GM12878 (cell line): ENCODE measurements around the gene ZSWIM9. TPM values are rescaled to one million over a fixed set of nuclear protein-coding genes. Genes with fewer than 3 reads are reported as not detected.
A peak's percentile ranks its signal among the peaks of the same experiment; 100 is the strongest.

Source experiments
- CHD4 ChIP-seq: fragments of 200-600 bp; sonication (generic); IDR thresholded peaks from 2 replicates; pipeline ENCODE4 v1.6.1; 2016; ENCODE audit warnings: mild to moderate bottlenecking
- EED ChIP-seq: sonication (generic); IDR thresholded peaks from 2 replicates; pipeline ENCODE4 v1.6.1; 2016; ENCODE audit warnings: antibody characterized with exemption, low read depth
- NR2F1 ChIP-seq: fragments of 450-650 bp; conservative IDR thresholded peaks from 2 replicates; pipeline ENCODE4 v1.6.1; 2017; ENCODE audit warnings: mild to moderate bottlenecking
- RFX5 ChIP-seq: IDR thresholded peaks from 2 replicates; pipeline ENCODE4 v1.6.1; 2011; ENCODE audit warnings: low read depth, low read length, improper control_type of control experiment
- polyA plus RNA-seq, 11 experiments: library from polyadenylated mRNA; depleted of rRNA in 4 of 11; unstranded in 6 of 11; stranded (reverse) in 5 of 11; fragments of >200 nt; fragmentation: Nextera tagmentation in 4 of 11; fragmentation: Illumina TruSeq in 1 of 11; extraction: Ambion mirVana in 4 of 11; extraction: Trizol in 1 of 11; gene quantifications; 1 replicate in 1 of 11; 2 replicates in 10 of 11; pipeline versions ENCODE4 v1.2.1 to v1.2.3, GENCODE V29; 2011 to 2016; ENCODE audit warnings: inconsistent platforms in 2 of 11, missing spikeins in 2 of 11, low read depth in 1 of 11
- total RNA-seq, 4 experiments: library from RNA; depleted of rRNA in 3 of 4; stranded (reverse); fragments of >200 nt in 3 of 4; fragmentation: Illumina TruSeq in 1 of 4; extraction: Trizol in 1 of 4; gene quantifications; 2 replicates each; pipeline versions ENCODE4 v1.2.1 to v1.2.3, GENCODE V29; 2013 to 2021
- TF ChIP-seq, protein P1 (sequence below): IDR thresholded peaks from 2 replicates; pipeline ENCODE4 v1.6.1; 2011; ENCODE audit warnings: low read depth, mild to moderate bottlenecking, low read length, moderate library complexity, borderline replicate concordance; ENCODE audit errors: extremely low read depth
- TF ChIP-seq, protein P2 (sequence below): fragments of 450-650 bp; formaldehyde crosslinking; IDR thresholded peaks from 2 replicates; pipeline ENCODE4 v1.4.0; 2020; ENCODE audit warnings: mild to moderate bottlenecking, moderate library complexity

ZSWIM9 gene
- total and polyA plus RNA-seq, 10 of the 15 experiments (the other 5 are each of a cell fraction or from before 2014, with no cell fraction given), result 0.29 to 6.2 (median 1.4) TPM; not detected in 1

DNA sequence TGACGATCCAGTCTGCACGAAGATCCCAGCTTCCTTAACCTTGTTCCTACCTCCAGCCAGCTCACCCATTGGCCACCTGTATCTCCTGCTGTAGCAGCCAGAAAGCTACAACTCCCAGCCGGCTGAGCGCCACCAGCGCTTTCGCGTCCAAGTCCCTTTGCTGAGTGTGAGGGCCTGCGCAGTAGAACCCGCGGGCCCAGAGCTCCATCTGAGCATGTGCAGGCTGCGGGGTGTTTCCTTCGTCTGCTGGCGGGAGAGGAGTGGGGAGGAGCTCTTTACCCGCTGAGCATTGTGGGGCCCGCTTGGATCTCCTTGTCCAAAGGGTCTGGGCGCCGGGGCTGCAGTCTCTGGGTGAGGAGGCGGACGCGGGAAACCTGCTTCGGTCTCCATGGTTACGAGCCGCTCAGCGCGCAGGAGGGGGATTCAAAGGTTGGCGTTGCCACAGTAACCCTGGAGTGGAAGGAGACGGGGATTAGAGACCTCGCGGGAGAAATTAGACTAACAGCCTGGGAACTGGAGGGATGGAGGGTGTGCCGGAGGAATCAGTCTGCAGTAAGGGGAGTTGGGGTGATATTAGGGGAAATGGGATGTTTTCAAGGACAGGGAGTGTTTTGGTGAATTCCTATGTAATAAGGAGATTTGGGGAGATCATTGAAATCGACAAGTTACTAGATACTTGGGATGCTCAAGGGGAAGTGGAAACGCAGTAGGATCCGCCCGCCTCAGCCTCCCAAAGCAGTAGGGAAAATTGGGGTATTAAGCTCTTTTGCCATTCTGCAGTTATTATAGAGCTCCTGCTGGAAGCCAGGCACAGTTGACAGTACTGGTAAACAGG lies 33.5 kb downstream of the ZSWIM9 start (continued):
- TF ChIP-seq, protein P1, sequence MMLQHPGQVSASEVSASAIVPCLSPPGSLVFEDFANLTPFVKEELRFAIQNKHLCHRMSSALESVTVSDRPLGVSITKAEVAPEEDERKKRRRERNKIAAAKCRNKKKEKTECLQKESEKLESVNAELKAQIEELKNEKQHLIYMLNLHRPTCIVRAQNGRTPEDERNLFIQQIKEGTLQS, result no peak
- TF ChIP-seq, protein P2, sequence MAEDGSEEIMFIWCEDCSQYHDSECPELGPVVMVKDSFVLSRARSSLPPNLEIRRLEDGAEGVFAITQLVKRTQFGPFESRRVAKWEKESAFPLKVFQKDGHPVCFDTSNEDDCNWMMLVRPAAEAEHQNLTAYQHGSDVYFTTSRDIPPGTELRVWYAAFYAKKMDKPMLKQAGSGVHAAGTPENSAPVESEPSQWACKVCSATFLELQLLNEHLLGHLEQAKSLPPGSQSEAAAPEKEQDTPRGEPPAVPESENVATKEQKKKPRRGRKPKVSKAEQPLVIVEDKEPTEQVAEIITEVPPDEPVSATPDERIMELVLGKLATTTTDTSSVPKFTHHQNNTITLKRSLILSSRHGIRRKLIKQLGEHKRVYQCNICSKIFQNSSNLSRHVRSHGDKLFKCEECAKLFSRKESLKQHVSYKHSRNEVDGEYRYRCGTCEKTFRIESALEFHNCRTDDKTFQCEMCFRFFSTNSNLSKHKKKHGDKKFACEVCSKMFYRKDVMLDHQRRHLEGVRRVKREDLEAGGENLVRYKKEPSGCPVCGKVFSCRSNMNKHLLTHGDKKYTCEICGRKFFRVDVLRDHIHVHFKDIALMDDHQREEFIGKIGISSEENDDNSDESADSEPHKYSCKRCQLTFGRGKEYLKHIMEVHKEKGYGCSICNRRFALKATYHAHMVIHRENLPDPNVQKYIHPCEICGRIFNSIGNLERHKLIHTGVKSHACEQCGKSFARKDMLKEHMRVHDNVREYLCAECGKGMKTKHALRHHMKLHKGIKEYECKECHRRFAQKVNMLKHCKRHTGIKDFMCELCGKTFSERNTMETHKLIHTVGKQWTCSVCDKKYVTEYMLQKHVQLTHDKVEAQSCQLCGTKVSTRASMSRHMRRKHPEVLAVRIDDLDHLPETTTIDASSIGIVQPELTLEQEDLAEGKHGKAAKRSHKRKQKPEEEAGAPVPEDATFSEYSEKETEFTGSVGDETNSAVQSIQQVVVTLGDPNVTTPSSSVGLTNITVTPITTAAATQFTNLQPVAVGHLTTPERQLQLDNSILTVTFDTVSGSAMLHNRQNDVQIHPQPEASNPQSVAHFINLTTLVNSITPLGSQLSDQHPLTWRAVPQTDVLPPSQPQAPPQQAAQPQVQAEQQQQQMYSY (CRISPR knock-in tag), result peak; percentile 69; the same call in 1 of the 2 replicates
- TF ChIP-seq RFX5 (no peak), EED (peak; percentile 19; the same call in 1 of the 2 replicates), CHD4 (no peak), NR2F1 (no peak)
